Stimulated activated naive CD8-positive, alpha-beta T cell treated with anti-CD3 and anti-CD28 coated beads, Interleukin-15, amount 100 ng/mL, for 72 hours (primary cell): ENCODE results near the gene SEC22C.

Source experiments
- ATAC-seq: fragments of 150-1000 bp; cut with Tn5 transposase; 2 replicates; pipeline ENCODE4 v1.10.0; 2021; ENCODE audit warnings: mild to moderate bottlenecking, moderate library complexity
- DNase-seq, 2 donors: peaks; one replicate each; pipeline ENCODE4 v3.0.0; 2021 to 2022
- H3K27ac Mint-ChIP-seq, 2 donors: one replicate each; pipeline ENCODE4 v1.8.0; 2022; ENCODE audit warnings: mild to moderate bottlenecking in 2 of 2, mixed read lengths in 2 of 2, moderate library complexity in 2 of 2
- H3K27me3 Mint-ChIP-seq: one replicate; pipeline ENCODE4 v1.8.0; 2022; ENCODE audit warnings: mixed read lengths
- H3K4me1 Mint-ChIP-seq: one replicate; pipeline ENCODE4 v1.8.0; 2022; ENCODE audit warnings: mild to moderate bottlenecking, mixed read lengths
- H3K4me3 Mint-ChIP-seq, 2 donors: one replicate each; pipeline ENCODE4 v1.8.0; 2022; ENCODE audit warnings: mild to moderate bottlenecking in 2 of 2, mixed read lengths in 2 of 2, moderate library complexity in 1 of 2
- H3K9me3 Mint-ChIP-seq, 2 donors: one replicate each; pipeline ENCODE4 v1.8.0; 2022; ENCODE audit warnings: mixed read lengths in 2 of 2

The SEC22C gene

GRCh38 chr3:42556089-42556632 lies 25.6 kb downstream of the SEC22C start:
- no peaks in the 10 kb centered on the region for H3K9me3 Mint-ChIP-seq
- peaks cover 25% of the 10 kb centered on the region for H3K4me1 Mint-ChIP-seq
- H3K27ac Mint-ChIP-seq: peak overlapping the region; percentile 88 to 89
- H3K4me3 Mint-ChIP-seq: peak overlapping the region in 1 of 2 donors; percentile 35
- H3K27me3 Mint-ChIP-seq: no peaks in the 10 kb centered on the region
- ATAC-seq: peak; percentile 99
- peak; percentile 14 to 51 for DNase-seq

- ATAC-seq (no peak), DNase-seq (no peak)
- Mint-ChIP-seq H3K4me3 (no peak overlapping the region), H3K27ac (peak overlapping the region in 1 of 2 donors; percentile 59), H3K27me3 (no peaks in the 10 kb centered on the region), H3K9me3 (no peaks in the 10 kb centered on the region), H3K4me1 (peaks cover 24% of the 10 kb centered on the region)
These were observed 28.9 kb downstream of the SEC22C start for GRCh38 chr3:42552830-42553229.

GRCh38 chr3:42550250-42550649 lies 31.5 kb downstream of the SEC22C start:
- ATAC-seq: no peak

GRCh38 chr3:42549131-42549530 lies 32.6 kb downstream of the SEC22C start:
- DNase-seq: no peak
- Mint-ChIP-seq H3K4me3 (no peak overlapping the region), H3K27ac (no peak overlapping the region), H3K27me3 (no peaks in the 10 kb centered on the region), H3K9me3 (no peaks in the 10 kb centered on the region), H3K4me1 (no peaks in the 10 kb centered on the region)
- ATAC-seq: no peak

More at GRCh38 chr3:42550250-42550649, 31.5 kb downstream of the SEC22C start:
- DNase-seq: no peak
- H3K27ac Mint-ChIP-seq: no peak overlapping the region
- no peaks in the 10 kb centered on the region for H3K27me3 Mint-ChIP-seq
- no peaks in the 10 kb centered on the region for H3K9me3 Mint-ChIP-seq
- H3K4me1 Mint-ChIP-seq: no peaks in the 10 kb centered on the region
- no peak overlapping the region for H3K4me3 Mint-ChIP-seq

- H3K9me3 Mint-ChIP-seq: no peaks in the 10 kb centered on the region
- peak; percentile 72 for ATAC-seq
- no peak overlapping the region for H3K27ac Mint-ChIP-seq
- DNase-seq: peak; percentile 50 to 55
- no peak overlapping the region for H3K4me3 Mint-ChIP-seq
- H3K4me1 Mint-ChIP-seq: no peaks in the 10 kb centered on the region
- H3K27me3 Mint-ChIP-seq: no peaks in the 10 kb centered on the region
These were observed 34.3 kb downstream of the SEC22C start for GRCh38 chr3:42547401-42547945.

- ATAC-seq: no peak
- no peak overlapping the region for H3K27ac Mint-ChIP-seq
These were observed 35.0 kb downstream of the SEC22C start for GRCh38 chr3:42546691-42547213.

GRCh38 chr3:42545284-42545900 lies 36.4 kb downstream of the SEC22C start:
- Mint-ChIP-seq H3K27me3 (no peaks in the 10 kb centered on the region), H3K9me3 (no peaks in the 10 kb centered on the region), H3K4me3 (no peak overlapping the region), H3K27ac (peak overlapping the region in 1 of 2 donors; percentile 56), H3K4me1 (no peaks in the 10 kb centered on the region)
- ATAC-seq (no peak), DNase-seq (no peak)

More at GRCh38 chr3:42546691-42547213, 35.0 kb downstream of the SEC22C start:
- no peak overlapping the region for H3K4me3 Mint-ChIP-seq
- DNase-seq: no peak
- no peaks in the 10 kb centered on the region for H3K4me1 Mint-ChIP-seq
- H3K9me3 Mint-ChIP-seq: no peaks in the 10 kb centered on the region
- H3K27me3 Mint-ChIP-seq: no peaks in the 10 kb centered on the region

GRCh38 chr3:42544492-42545283 lies 37.1 kb downstream of the SEC22C start:
- H3K4me1 Mint-ChIP-seq: no peaks in the 10 kb centered on the region
- H3K4me3 Mint-ChIP-seq: no peak overlapping the region
- DNase-seq: no peak
- no peak overlapping the region for H3K27ac Mint-ChIP-seq
- ATAC-seq: no peak
- no peaks in the 10 kb centered on the region for H3K9me3 Mint-ChIP-seq
- H3K27me3 Mint-ChIP-seq: no peaks in the 10 kb centered on the region

GRCh38 chr3:42541079-42541478 lies 40.7 kb downstream of the SEC22C start:
- Mint-ChIP-seq H3K27me3 (no peaks in the 10 kb centered on the region), H3K4me1 (no peaks in the 10 kb centered on the region), H3K9me3 (no peaks in the 10 kb centered on the region), H3K27ac (no peak overlapping the region), H3K4me3 (no peak overlapping the region)
- ATAC-seq (no peak), DNase-seq (no peak)

GRCh38 chr3:42539871-42540714 lies 41.7 kb downstream of the SEC22C start:
- ATAC-seq (peak; percentile 58), DNase-seq (peak; percentile 58 to 61)
- H3K27ac Mint-ChIP-seq: peak overlapping the region in 1 of 2 donors; percentile 86
- no peaks in the 10 kb centered on the region for H3K4me1 Mint-ChIP-seq
- no peaks in the 10 kb centered on the region for H3K9me3 Mint-ChIP-seq
- H3K27me3 Mint-ChIP-seq: no peaks in the 10 kb centered on the region
- no peak overlapping the region for H3K4me3 Mint-ChIP-seq

GRCh38 chr3:42537350-42537749 lies 44.4 kb downstream of the SEC22C start:
- Mint-ChIP-seq H3K27ac (no peak overlapping the region), H3K4me3 (no peak overlapping the region), H3K4me1 (peaks cover 14% of the 10 kb centered on the region), H3K27me3 (no peaks in the 10 kb centered on the region), H3K9me3 (no peaks in the 10 kb centered on the region)
- DNase-seq: no peak
- ATAC-seq: no peak

GRCh38 chr3:42535981-42536784 lies 45.6 kb downstream of the SEC22C start:
- no peaks in the 10 kb centered on the region for H3K9me3 Mint-ChIP-seq
- H3K27ac Mint-ChIP-seq: no peak overlapping the region
- H3K27me3 Mint-ChIP-seq: no peaks in the 10 kb centered on the region
- H3K4me3 Mint-ChIP-seq: no peak overlapping the region
- peaks cover 24% of the 10 kb centered on the region for H3K4me1 Mint-ChIP-seq
- DNase-seq (peak in 1 of 2 donors; percentile 34), ATAC-seq (peak; percentile 44)

- DNase-seq (no peak), ATAC-seq (no peak)
- H3K4me3 Mint-ChIP-seq: no peak overlapping the region
- no peaks in the 10 kb centered on the region for H3K27me3 Mint-ChIP-seq
- H3K27ac Mint-ChIP-seq: no peak overlapping the region
- peaks cover 51% of the 10 kb centered on the region for H3K4me1 Mint-ChIP-seq
- H3K9me3 Mint-ChIP-seq: no peaks in the 10 kb centered on the region
These were observed 48.4 kb downstream of the SEC22C start for GRCh38 chr3:42533161-42533897.

GRCh38 chr3:42532229-42532628 lies 49.5 kb downstream of the SEC22C start:
- DNase-seq (no peak), ATAC-seq (no peak)
- peaks cover 62% of the 10 kb centered on the region for H3K4me1 Mint-ChIP-seq
- H3K9me3 Mint-ChIP-seq: no peaks in the 10 kb centered on the region
- H3K27ac Mint-ChIP-seq: no peak overlapping the region
- no peak overlapping the region for H3K4me3 Mint-ChIP-seq
- no peaks in the 10 kb centered on the region for H3K27me3 Mint-ChIP-seq
